Measurements from ENCODE around the gene ZDHHC13.

DNA sequence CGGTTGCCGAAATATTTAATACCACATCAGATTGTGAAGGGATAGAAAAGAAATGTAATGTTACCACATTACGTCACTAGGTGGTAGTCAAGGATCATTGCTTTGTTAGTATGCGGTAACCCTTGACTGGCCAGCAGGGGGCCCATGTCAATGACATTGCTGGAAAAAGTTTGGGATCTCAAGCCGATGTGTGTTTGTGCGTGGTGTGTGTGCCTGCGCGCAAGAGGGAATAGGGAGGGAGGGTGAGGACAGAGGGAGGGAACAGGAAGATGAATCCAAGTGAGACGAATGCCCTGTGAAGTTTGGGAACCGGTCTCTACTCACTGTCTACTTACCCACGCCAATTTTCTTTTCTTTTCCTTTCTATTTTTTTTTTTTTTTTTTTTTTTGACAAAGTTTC, 45.7 kb upstream of the ZDHHC13 start:
- TF ChIP-seq POLR2A (IDR thresholded peaks at IDR 0.05; ENCODE audit: low read length) (no peak), CTCF (IDR thresholded peaks at IDR 0.05) (peak; percentile 99), GATA3 (IDR thresholded peaks at IDR 0.05; ENCODE audit: borderline replicate concordance) (no peak), MYC (IDR thresholded peaks at IDR 0.05; ENCODE audit: borderline replicate concordance, low read length) (no peak), RAD21 (conservative IDR thresholded peaks at IDR 0.05 in 1 of 2, IDR thresholded peaks at IDR 0.05 in 1 of 2) (peak; percentile 93 to 95), CEBPB (IDR thresholded peaks at IDR 0.05) (no peak), EP300 (IDR thresholded peaks at IDR 0.05) (no peak), RNF2 (IDR thresholded peaks at IDR 0.05; ENCODE audit: borderline replicate concordance, low read depth) (no peak), USF2 (IDR thresholded peaks at IDR 0.05) (no peak), HDAC2 (IDR thresholded peaks at IDR 0.05) (no peak), NR3C1 (IDR thresholded peaks at IDR 0.05) (no peak), ZSCAN20 (CRISPR knock-in tag; IDR thresholded peaks at IDR 0.05) (no peak), RARB (CRISPR knock-in tag; IDR thresholded peaks at IDR 0.05) (no peak)
